WTC11 (cell line): ENCODE data around the gene HMCN1.

Experiments used
- CBFB ChIP-seq: sonication (generic); formaldehyde crosslinking; IDR thresholded peaks from 2 replicates; pipeline ENCODE4 v1.8.1; 2022; ENCODE audit warnings: mild to moderate bottlenecking, low read depth, missing genetic modification reagents
- ETV6 ChIP-seq: sonication (generic); formaldehyde crosslinking; IDR thresholded peaks from 2 replicates; pipeline ENCODE4 v1.8.1; 2022; ENCODE audit warnings: mild to moderate bottlenecking, missing genetic modification reagents
- JUN ChIP-seq: sonication (generic); formaldehyde crosslinking; IDR thresholded peaks from 2 replicates; pipeline ENCODE4 v1.8.0; 2023; ENCODE audit warnings: mild to moderate bottlenecking, missing genetic modification reagents
- KAT7 ChIP-seq: sonication (generic); formaldehyde crosslinking; IDR thresholded peaks from 2 replicates; pipeline ENCODE4 v1.8.1; 2023; ENCODE audit warnings: missing genetic modification reagents, mild to moderate bottlenecking, borderline replicate concordance
- ZNF138 ChIP-seq: sonication (generic); formaldehyde crosslinking; conservative IDR thresholded peaks from 2 replicates; pipeline ENCODE4 v1.8.1; 2022; ENCODE audit warnings: mild to moderate bottlenecking, moderate library complexity, missing genetic modification reagents
- ZNF219 ChIP-seq: sonication (generic); formaldehyde crosslinking; IDR thresholded peaks from 2 replicates; pipeline ENCODE4 v1.8.0; 2023; ENCODE audit warnings: missing genetic modification reagents, mild to moderate bottlenecking, borderline replicate concordance
- ZNF671 ChIP-seq: fragments of 250-450 bp; sonication (Bioruptor Pico); IDR thresholded peaks from 2 replicates; pipeline ENCODE4 v1.8.0; 2021; ENCODE audit warnings: mild to moderate bottlenecking
- TF ChIP-seq, protein P1 (sequence below): fragments of 200-600 bp; IDR thresholded peaks from 2 replicates; pipeline ENCODE4 v1.8.0; 2022; ENCODE audit warnings: antibody characterized with exemption
- TF ChIP-seq, protein P2 (sequence below): sonication (generic); formaldehyde crosslinking; IDR thresholded peaks from 2 replicates; pipeline ENCODE4 v1.8.1; 2022; ENCODE audit warnings: low read depth, mild to moderate bottlenecking, moderate library complexity, missing genetic modification reagents, borderline replicate concordance
- TF ChIP-seq, protein P3 (sequence below): sonication (generic); formaldehyde crosslinking; IDR thresholded peaks from 2 replicates; pipeline ENCODE4 v1.8.1; 2023; ENCODE audit warnings: mild to moderate bottlenecking, missing genetic modification reagents
- TF ChIP-seq, protein P4 (sequence below): sonication (generic); formaldehyde crosslinking; IDR thresholded peaks from 2 replicates; pipeline ENCODE4 v1.8.0; 2022; ENCODE audit warnings: mild to moderate bottlenecking, missing genetic modification reagents

DNA sequence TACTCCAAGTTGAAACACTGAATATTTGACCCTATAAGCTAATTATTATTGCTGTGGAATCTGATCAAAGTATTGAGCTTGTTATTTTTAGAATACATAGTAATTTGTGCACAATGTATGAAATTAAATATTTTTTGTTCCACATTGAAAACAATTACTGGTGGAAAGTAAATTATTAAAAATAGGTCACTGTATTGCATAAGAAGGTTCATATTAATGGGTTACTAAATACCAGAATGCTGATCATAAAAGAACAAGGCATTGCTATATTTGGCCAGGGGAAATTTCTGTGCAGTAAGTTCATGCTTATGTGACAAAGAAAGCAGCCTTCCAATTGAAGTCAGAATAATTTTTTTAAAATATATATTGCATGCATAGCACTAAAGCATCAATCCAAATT, 481.4 kb downstream of the HMCN1 start:
- TF ChIP-seq, protein P1, sequence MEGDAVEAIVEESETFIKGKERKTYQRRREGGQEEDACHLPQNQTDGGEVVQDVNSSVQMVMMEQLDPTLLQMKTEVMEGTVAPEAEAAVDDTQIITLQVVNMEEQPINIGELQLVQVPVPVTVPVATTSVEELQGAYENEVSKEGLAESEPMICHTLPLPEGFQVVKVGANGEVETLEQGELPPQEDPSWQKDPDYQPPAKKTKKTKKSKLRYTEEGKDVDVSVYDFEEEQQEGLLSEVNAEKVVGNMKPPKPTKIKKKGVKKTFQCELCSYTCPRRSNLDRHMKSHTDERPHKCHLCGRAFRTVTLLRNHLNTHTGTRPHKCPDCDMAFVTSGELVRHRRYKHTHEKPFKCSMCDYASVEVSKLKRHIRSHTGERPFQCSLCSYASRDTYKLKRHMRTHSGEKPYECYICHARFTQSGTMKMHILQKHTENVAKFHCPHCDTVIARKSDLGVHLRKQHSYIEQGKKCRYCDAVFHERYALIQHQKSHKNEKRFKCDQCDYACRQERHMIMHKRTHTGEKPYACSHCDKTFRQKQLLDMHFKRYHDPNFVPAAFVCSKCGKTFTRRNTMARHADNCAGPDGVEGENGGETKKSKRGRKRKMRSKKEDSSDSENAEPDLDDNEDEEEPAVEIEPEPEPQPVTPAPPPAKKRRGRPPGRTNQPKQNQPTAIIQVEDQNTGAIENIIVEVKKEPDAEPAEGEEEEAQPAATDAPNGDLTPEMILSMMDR = no peak
- TF ChIP-seq ZNF671 (CRISPR knock-in tag) (no peak), CBFB (CRISPR knock-in tag) (no peak), ETV6 (CRISPR knock-in tag) (no peak), ZNF219 (no peak), ZNF138 (no peak), JUN (no peak), KAT7 (CRISPR knock-in tag) (no peak)
- TF ChIP-seq, protein P2, sequence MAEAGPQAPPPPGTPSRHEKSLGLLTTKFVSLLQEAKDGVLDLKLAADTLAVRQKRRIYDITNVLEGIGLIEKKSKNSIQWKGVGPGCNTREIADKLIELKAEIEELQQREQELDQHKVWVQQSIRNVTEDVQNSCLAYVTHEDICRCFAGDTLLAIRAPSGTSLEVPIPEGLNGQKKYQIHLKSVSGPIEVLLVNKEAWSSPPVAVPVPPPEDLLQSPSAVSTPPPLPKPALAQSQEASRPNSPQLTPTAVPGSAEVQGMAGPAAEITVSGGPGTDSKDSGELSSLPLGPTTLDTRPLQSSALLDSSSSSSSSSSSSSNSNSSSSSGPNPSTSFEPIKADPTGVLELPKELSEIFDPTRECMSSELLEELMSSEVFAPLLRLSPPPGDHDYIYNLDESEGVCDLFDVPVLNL (CRISPR knock-in tag) = no peak
- TF ChIP-seq, protein P3, sequence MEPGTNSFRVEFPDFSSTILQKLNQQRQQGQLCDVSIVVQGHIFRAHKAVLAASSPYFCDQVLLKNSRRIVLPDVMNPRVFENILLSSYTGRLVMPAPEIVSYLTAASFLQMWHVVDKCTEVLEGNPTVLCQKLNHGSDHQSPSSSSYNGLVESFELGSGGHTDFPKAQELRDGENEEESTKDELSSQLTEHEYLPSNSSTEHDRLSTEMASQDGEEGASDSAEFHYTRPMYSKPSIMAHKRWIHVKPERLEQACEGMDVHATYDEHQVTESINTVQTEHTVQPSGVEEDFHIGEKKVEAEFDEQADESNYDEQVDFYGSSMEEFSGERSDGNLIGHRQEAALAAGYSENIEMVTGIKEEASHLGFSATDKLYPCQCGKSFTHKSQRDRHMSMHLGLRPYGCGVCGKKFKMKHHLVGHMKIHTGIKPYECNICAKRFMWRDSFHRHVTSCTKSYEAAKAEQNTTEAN (CRISPR knock-in tag) = no peak
- TF ChIP-seq, protein P4, sequence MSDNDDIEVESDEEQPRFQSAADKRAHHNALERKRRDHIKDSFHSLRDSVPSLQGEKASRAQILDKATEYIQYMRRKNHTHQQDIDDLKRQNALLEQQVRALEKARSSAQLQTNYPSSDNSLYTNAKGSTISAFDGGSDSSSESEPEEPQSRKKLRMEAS (CRISPR knock-in tag) = no peak
